ENCODE data around the gene HTRA3. TPM values are rescaled to one million over a fixed set of nuclear protein-coding genes. Genes with fewer than 3 reads are reported as not detected.

Gene HTRA3
- total RNA-seq, 1 experiment from 2014 or later, result 2.8 TPM

- ATAC-seq (no peak), DNase-seq (no peak)
- no TSS peak for BruUV-seq (replicated peaks)
- Histone ChIP-seq H3K27me3 (ENCODE audit: low read length) (no peaks in the 10 kb centered on the region), H3K27ac (ENCODE audit: low read length) (no peak overlapping the region), H3F3A (ENCODE audit: low read length, unreplicated experiment) (no peaks in the 10 kb centered on the region), H3K9me3 (ENCODE audit: low read length) (no peaks in the 10 kb centered on the region), H3K4me3 (ENCODE audit: low read length) (no peak overlapping the region), H2AFZ (ENCODE audit: low read length) (no peak overlapping the region), H4K20me1 (ENCODE audit: low read length) (no peaks in the 10 kb centered on the region), H3K36me3 (ENCODE audit: low read depth, low read length) (no peaks in the 10 kb centered on the region), H3K9me2 (replicated peaks; ENCODE audit: low read length) (no peaks in the 10 kb centered on the region), H3K4me2 (ENCODE audit: low read length) (no peak overlapping the region), H3K9ac (ENCODE audit: low read length) (no peak overlapping the region), H3K4me1 (ENCODE audit: insufficient read depth, low read length) (peaks cover 6% of the 10 kb centered on the region), H3K79me2 (ENCODE audit: low read length) (no peaks in the 10 kb centered on the region)
- TF ChIP-seq EZH2 (IDR thresholded peaks at IDR 0.05; ENCODE audit: low read length, unreplicated experiment) (no peak), CTCF (conservative IDR thresholded peaks at IDR 0.05; ENCODE audit: low read depth, low read length) (no peak), EZH2phosphoT487 (IDR thresholded peaks at IDR 0.05; ENCODE audit: borderline replicate concordance, low read length) (no peak)
- CTCF ChIA-PET, result no interaction called here
- intact Hi-C loops (cut with micrococcal nuclease), result no loop called here
- POLR2A ChIA-PET (ENCODE audit: unreplicated experiment), result no interaction called here
These were observed 14.1 kb downstream of the HTRA3 start for GRCh38 chr4:8283631-8284121.

- no peaks in the 10 kb centered on the region for H4K20me1 ChIP-seq (ENCODE audit: low read length)
- H3K4me2 ChIP-seq (ENCODE audit: low read length), result no peak overlapping the region
- no peak overlapping the region for H3K9ac ChIP-seq (ENCODE audit: low read length)
- intact Hi-C loops (cut with micrococcal nuclease), result no loop called here
- no peak overlapping the region for H2AFZ ChIP-seq (ENCODE audit: low read length)
- no peak for DNase-seq
- ATAC-seq, result no peak
- no peaks in the 10 kb centered on the region for H3K27me3 ChIP-seq (ENCODE audit: low read length)
- no peaks in the 10 kb centered on the region for H3K4me1 ChIP-seq (ENCODE audit: insufficient read depth, low read length)
- H3K36me3 ChIP-seq (ENCODE audit: low read depth, low read length), result no peaks in the 10 kb centered on the region
- POLR2A ChIA-PET (ENCODE audit: unreplicated experiment), result no interaction called here
- TF ChIP-seq CTCF (conservative IDR thresholded peaks at IDR 0.05; ENCODE audit: low read depth, low read length) (no peak), EZH2phosphoT487 (IDR thresholded peaks at IDR 0.05; ENCODE audit: borderline replicate concordance, low read length) (no peak), EZH2 (IDR thresholded peaks at IDR 0.05; ENCODE audit: low read length, unreplicated experiment) (no peak)
- H3K9me3 ChIP-seq (ENCODE audit: low read length), result no peaks in the 10 kb centered on the region
- no peak overlapping the region for H3K27ac ChIP-seq (ENCODE audit: low read length)
- BruUV-seq (replicated peaks), result no TSS peak
- H3K9me2 ChIP-seq (replicated peaks; ENCODE audit: low read length), result no peaks in the 10 kb centered on the region
- H3K79me2 ChIP-seq (ENCODE audit: low read length), result no peaks in the 10 kb centered on the region
- CTCF ChIA-PET, result no interaction called here
- no peak overlapping the region for H3K4me3 ChIP-seq (ENCODE audit: low read length)
- H3F3A ChIP-seq (ENCODE audit: low read length, unreplicated experiment), result no peaks in the 10 kb centered on the region
These were observed 14.8 kb downstream of the HTRA3 start for GRCh38 chr4:8284391-8284790.

- Histone ChIP-seq H3K4me1 (ENCODE audit: insufficient read depth, low read length) (no peaks in the 10 kb centered on the region), H3K27me3 (ENCODE audit: low read length) (no peaks in the 10 kb centered on the region), H3K79me2 (ENCODE audit: low read length) (no peaks in the 10 kb centered on the region), H2AFZ (ENCODE audit: low read length) (no peak overlapping the region), H3K9ac (ENCODE audit: low read length) (no peak overlapping the region), H3K4me3 (ENCODE audit: low read length) (no peak overlapping the region), H3K9me2 (replicated peaks; ENCODE audit: low read length) (no peaks in the 10 kb centered on the region), H3K9me3 (ENCODE audit: low read length) (no peaks in the 10 kb centered on the region), H3F3A (ENCODE audit: low read length, unreplicated experiment) (no peaks in the 10 kb centered on the region), H4K20me1 (ENCODE audit: low read length) (no peaks in the 10 kb centered on the region), H3K4me2 (ENCODE audit: low read length) (no peak overlapping the region), H3K36me3 (ENCODE audit: low read depth, low read length) (no peaks in the 10 kb centered on the region), H3K27ac (ENCODE audit: low read length) (no peak overlapping the region)
- TF ChIP-seq EZH2phosphoT487 (IDR thresholded peaks at IDR 0.05; ENCODE audit: borderline replicate concordance, low read length) (no peak), EZH2 (IDR thresholded peaks at IDR 0.05; ENCODE audit: low read length, unreplicated experiment) (no peak), CTCF (conservative IDR thresholded peaks at IDR 0.05; ENCODE audit: low read depth, low read length) (no peak)
- DNase-seq, result no peak
- intact Hi-C loops (cut with micrococcal nuclease), result no loop called here
- BruUV-seq (replicated peaks), result no TSS peak
- POLR2A ChIA-PET (ENCODE audit: unreplicated experiment), result no interaction called here
- CTCF ChIA-PET, result no interaction called here
- ATAC-seq, result no peak
These were observed 15.8 kb downstream of the HTRA3 start for GRCh38 chr4:8285143-8285975.
